Endothelial cell of umbilical vein (primary cell): ENCODE data around the gene MED19. TPM values are rescaled to one million over a fixed set of nuclear protein-coding genes. Genes with fewer than 3 reads are reported as not detected.

Source experiments
- BruUV-seq: library from RNA; stranded (reverse); fragments of 400-500 nt; replicated peaks from 2 replicates; lab custom pipeline; 2021; lab: Mats Ljungman, UMichigan
- CTCF ChIA-PET: fragments of 300-600, 350-600 bp; sonication (Branson Sonifier 250); formaldehyde crosslinking; loops from one replicate; lab custom pipeline; 2021; ENCODE audit warnings: antibody characterized with exemption, inconsistent platforms; lab: Charles Lee
- POLR2A ChIA-PET: fragments of 300-600, 350-600 bp; sonication (Branson Sonifier 250); formaldehyde crosslinking; loops from one replicate; lab custom pipeline; 2021; ENCODE audit warnings: antibody characterized with exemption, inconsistent platforms; lab: Charles Lee
- DNase-seq: peaks from one replicate; pipeline ENCODE4 v3.0.0-alpha.2; 2011; ENCODE audit warnings: low read depth, low spot score
- FAIRE-seq: peaks from 2 replicates; lab custom pipeline; 2011; peaks lifted over from hg19 to GRCh38; lab: Jason Lieb, UNC
- H2AFZ ChIP-seq: 2 replicates; pipeline ENCODE4 v1.6.0; 2012; ENCODE audit warnings: low read depth, low read length, control low read depth, inconsistent platforms
- H3K27ac ChIP-seq: 2 replicates; pipeline ENCODE4 v1.5.1; 2011; ENCODE audit warnings: low read depth, mild to moderate bottlenecking, control low read depth, low read length, moderate library complexity; ENCODE audit not compliant: insufficient read depth
- H3K27me3 ChIP-seq, 2 experiments: 2 replicates each; pipeline versions ENCODE4 v1.6.0 to v1.6.1; 2011; ENCODE audit warnings: low read length in 2 of 2, mixed read lengths in 1 of 2; ENCODE audit not compliant: control insufficient read depth in 2 of 2, insufficient read depth in 2 of 2
- H3K36me3 ChIP-seq, 2 experiments: 2 replicates in 1 of 2; 3 replicates in 1 of 2; pipeline ENCODE4 v1.5.1; 2011; ENCODE audit warnings: low read length in 2 of 2, mild to moderate bottlenecking in 1 of 2, moderate library complexity in 1 of 2; ENCODE audit not compliant: control insufficient read depth in 2 of 2, insufficient read depth in 2 of 2; ENCODE audit errors: extremely low read depth in 1 of 2
- H3K4me1 ChIP-seq: 3 replicates; pipeline ENCODE4 v1.5.1; 2011; ENCODE audit warnings: mild to moderate bottlenecking, low read length; ENCODE audit not compliant: control insufficient read depth, insufficient read depth; ENCODE audit errors: extremely low read depth
- H3K4me2 ChIP-seq: 2 replicates; pipeline ENCODE4 v1.6.1; 2011; ENCODE audit warnings: low read length, control low read depth, mixed read lengths; ENCODE audit not compliant: insufficient read depth
- H3K4me3 ChIP-seq, 3 experiments: fragments of 200-600 bp in 1 of 3; sonication (generic), shearing (Covaris generic) in 1 of 3; replicated peaks in 1 of 3; 2 replicates each; pipeline ENCODE4 v1.5.1; 2011 to 2016; ENCODE audit warnings: control low read depth in 3 of 3, low read length in 3 of 3, mild to moderate bottlenecking in 2 of 3, inconsistent platforms in 1 of 3, low read depth in 1 of 3, moderate library complexity in 1 of 3; ENCODE audit not compliant: insufficient read depth in 1 of 3
- H3K79me2 ChIP-seq: 2 replicates; pipeline ENCODE4 v1.6.0; 2012; ENCODE audit warnings: low read length, inconsistent platforms; ENCODE audit not compliant: control insufficient read depth, insufficient read depth
- H3K9ac ChIP-seq: replicated peaks from 2 replicates; pipeline ENCODE3; 2011; ENCODE audit warnings: low read length, control low read depth; ENCODE audit not compliant: insufficient read depth; ENCODE audit errors: extremely low read depth
- H3K9me1 ChIP-seq: replicated peaks from 3 replicates; pipeline ENCODE4 v1.6.0; 2011; ENCODE audit warnings: mild to moderate bottlenecking, low read length; ENCODE audit not compliant: control insufficient read depth, insufficient read depth; ENCODE audit errors: extremely low read depth
- H3K9me3 ChIP-seq: replicated peaks from 2 replicates; pipeline ENCODE4 v1.5.1; 2012; ENCODE audit warnings: low read length, inconsistent platforms; ENCODE audit not compliant: control insufficient read depth, insufficient read depth
- H4K20me1 ChIP-seq: replicated peaks from 2 replicates; pipeline ENCODE3; 2011; ENCODE audit warnings: mild to moderate bottlenecking, low read length; ENCODE audit not compliant: control insufficient read depth, insufficient read depth; ENCODE audit errors: extremely low read depth
- CTCF ChIP-seq, 2 donors: IDR thresholded peaks; 1 replicate in 1 of 2; 2 replicates in 1 of 2; pipeline ENCODE4 v1.5.1; 2011; ENCODE audit warnings: low read length in 2 of 2, mild to moderate bottlenecking in 2 of 2, moderate library complexity in 2 of 2, control low read depth in 1 of 2, inconsistent platforms in 1 of 2, low read depth in 1 of 2; ENCODE audit not compliant: insufficient read depth in 1 of 2; ENCODE audit errors: extremely low read depth in 1 of 2
- EZH2 ChIP-seq: IDR thresholded peaks from 2 replicates; pipeline ENCODE4 v1.6.1; 2012; ENCODE audit warnings: borderline replicate concordance, low read depth, mild to moderate bottlenecking, moderate library complexity, low read length, inconsistent platforms; ENCODE audit not compliant: severe bottlenecking
- FOS ChIP-seq: IDR thresholded peaks from 2 replicates; pipeline ENCODE4 v1.6.1; 2011; ENCODE audit warnings: mild to moderate bottlenecking, low read length, moderate library complexity, borderline replicate concordance; ENCODE audit not compliant: insufficient read depth
- GATA2 ChIP-seq: IDR thresholded peaks from 2 replicates; pipeline ENCODE4 v1.7.0; 2011; ENCODE audit warnings: low read depth, mild to moderate bottlenecking, moderate library complexity, mixed read lengths, low read length; ENCODE audit not compliant: insufficient read length, insufficient read depth
- JUN ChIP-seq: IDR thresholded peaks from 2 replicates; pipeline ENCODE4 v1.6.1; 2011; ENCODE audit warnings: borderline replicate concordance, low read depth; ENCODE audit not compliant: insufficient read length, insufficient read depth
- MAX ChIP-seq: IDR thresholded peaks from 2 replicates; pipeline ENCODE4 v1.6.1; 2011; ENCODE audit not compliant: insufficient read depth, insufficient read length
- MYC ChIP-seq: IDR thresholded peaks from one replicate; pipeline ENCODE4 v1.6.1; 2011; ENCODE audit warnings: mild to moderate bottlenecking, low read depth, low read length
- POLR2A ChIP-seq: IDR thresholded peaks from 2 replicates; pipeline ENCODE4 v1.6.1; 2012; ENCODE audit warnings: low read depth, mild to moderate bottlenecking, control low read depth, low read length
- dilution Hi-C: fragments of 300-500 bp; cut with MboI; formaldehyde crosslinking; loops from one replicate; pipeline ENCODE4 v1.15.0; 2019; ENCODE audit warnings: low sequenced_read_pairs; ENCODE audit not compliant: extremely low pct_ligation_motif_present
- intact Hi-C: fragments of 100-400 bp; cut with micrococcal nuclease; formaldehyde crosslinking; loops from one replicate; pipeline ENCODE4 v1.10.0; 2022
- polyA plus RNA-seq, 4 experiments: library from polyadenylated mRNA; depleted of rRNA in 3 of 4; stranded (reverse) in 3 of 4; unstranded in 1 of 4; fragments of >200 nt; gene quantifications; 2 replicates each; pipeline versions ENCODE4 v1.2.1 to v1.2.3, GENCODE V29; 2011 to 2012; ENCODE audit warnings: missing spikeins in 1 of 4
- total RNA-seq: library from RNA; stranded (reverse); gene quantifications from 2 replicates; pipeline ENCODE4 v1.2.3, GENCODE V29; 2021

The MED19 gene
- total and polyA plus RNA-seq, 2 donors (not counting 3 experiments of a cell fraction or from before 2014, with no cell fraction given) = 25.1 to 48.0 TPM

- no peak for FAIRE-seq
- dilution Hi-C loops = no loop called here
Observed at GRCh38 chr11:57728829-57729228, 16.8 kb upstream of the MED19 start.

GRCh38 chr11:57727185-57727584, 15.2 kb upstream of the MED19 start:
- Histone ChIP-seq H3K27ac (no peak overlapping the region), H3K9me3 (no peaks in the 10 kb centered on the region), H3K36me3 (no peaks in the 10 kb centered on the region), H3K4me3 (no peak overlapping the region), H3K9me1 (no peaks in the 10 kb centered on the region), H3K4me2 (no peak overlapping the region), H3K9ac (no peak overlapping the region), H2AFZ (no peak overlapping the region), H4K20me1 (no peaks in the 10 kb centered on the region), H3K79me2 (peaks cover 60% of the 10 kb centered on the region), H3K4me1 (no peaks in the 10 kb centered on the region), H3K27me3 (no peaks in the 10 kb centered on the region)
- no peak for DNase-seq
- CTCF ChIA-PET = interaction anchor here (0.8 kb wide), 1 partner anchor 74 kb away, joined by 4 read pairs; no protein-coding TSS in a partner anchor
- BruUV-seq = no TSS peak
- dilution Hi-C loops = no loop called here
- no peak for TF ChIP-seq JUN
- TF ChIP-seq FOS = no peak
- TF ChIP-seq EZH2 = no peak
- no peak for TF ChIP-seq MYC
- no peak for TF ChIP-seq CTCF (IDR thresholded peaks at IDR 0.05; ENCODE audit: extremely low read depth in 1 of 2, insufficient read depth in 1 of 2, low read depth in 1 of 2, low read length in 2 of 2)
- TF ChIP-seq POLR2A = no peak
- no peak for TF ChIP-seq MAX
- no peak for TF ChIP-seq GATA2
- no peak for FAIRE-seq
- POLR2A ChIA-PET = no interaction called here
- intact Hi-C loops = no loop called here

More at GRCh38 chr11:57728829-57729228, 16.8 kb upstream of the MED19 start:
- Histone ChIP-seq H3K27me3 (no peaks in the 10 kb centered on the region), H3K9ac (no peak overlapping the region), H3K9me3 (no peaks in the 10 kb centered on the region), H2AFZ (no peak overlapping the region), H3K4me3 (no peak overlapping the region), H3K36me3 (no peaks in the 10 kb centered on the region), H3K79me2 (peaks cover 62% of the 10 kb centered on the region), H3K27ac (no peak overlapping the region), H3K9me1 (no peaks in the 10 kb centered on the region), H3K4me2 (no peak overlapping the region), H4K20me1 (no peaks in the 10 kb centered on the region), H3K4me1 (no peaks in the 10 kb centered on the region)
- CTCF ChIA-PET = no interaction called here
- DNase-seq = no peak
- intact Hi-C loops = no loop called here
- TF ChIP-seq FOS (no peak), MYC (no peak), POLR2A (no peak), MAX (no peak), GATA2 (no peak), EZH2 (no peak), JUN (no peak)
- POLR2A ChIA-PET = no interaction called here
- BruUV-seq = no TSS peak
